ENCODE results near the gene KIAA1210. TPM values are rescaled to one million over a fixed set of nuclear protein-coding genes. Genes with fewer than 3 reads are reported as not detected.

Gene KIAA1210
- total RNA-seq, 1 donor from 2014 or later, result not detected

DNA sequence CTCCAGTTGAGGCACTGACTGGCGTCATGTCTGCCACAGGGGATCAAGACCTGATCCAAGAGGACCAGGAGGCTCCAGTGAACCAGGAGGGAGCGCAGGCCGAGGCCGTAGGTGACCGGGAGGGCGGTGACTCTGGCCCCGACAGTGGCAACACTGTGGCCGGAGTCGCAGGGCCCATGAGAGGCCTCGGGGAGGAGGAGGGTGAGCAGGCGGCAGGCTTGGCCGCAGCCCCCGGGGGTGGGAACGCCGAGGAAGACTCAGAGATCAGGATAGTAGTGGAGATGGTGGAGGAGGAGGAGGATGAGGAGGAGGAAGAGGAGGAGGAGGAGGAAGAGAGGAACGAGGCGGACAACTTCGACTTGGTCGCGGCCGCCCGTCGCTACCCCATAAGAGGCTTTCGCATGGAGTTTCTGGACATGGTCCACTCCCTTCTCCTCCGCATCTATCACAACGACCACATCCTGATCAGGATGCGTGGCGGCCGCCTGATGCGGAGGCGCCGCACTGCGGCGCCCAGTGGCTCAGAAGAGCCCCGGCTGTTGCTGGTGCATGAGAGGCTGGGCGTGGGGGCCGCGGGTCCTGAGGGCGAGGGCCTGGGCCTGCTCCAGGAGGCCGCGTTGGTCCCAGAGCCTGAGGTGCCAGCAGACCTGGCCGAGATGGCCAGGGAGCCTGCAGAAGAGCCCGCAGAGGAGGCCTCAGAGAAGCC, 54.3 kb downstream of the KIAA1210 start:
- peaks cover 4% of the 10 kb centered on the region for H3K27me3 Mint-ChIP-seq (ENCODE audit: low read depth)

DNA sequence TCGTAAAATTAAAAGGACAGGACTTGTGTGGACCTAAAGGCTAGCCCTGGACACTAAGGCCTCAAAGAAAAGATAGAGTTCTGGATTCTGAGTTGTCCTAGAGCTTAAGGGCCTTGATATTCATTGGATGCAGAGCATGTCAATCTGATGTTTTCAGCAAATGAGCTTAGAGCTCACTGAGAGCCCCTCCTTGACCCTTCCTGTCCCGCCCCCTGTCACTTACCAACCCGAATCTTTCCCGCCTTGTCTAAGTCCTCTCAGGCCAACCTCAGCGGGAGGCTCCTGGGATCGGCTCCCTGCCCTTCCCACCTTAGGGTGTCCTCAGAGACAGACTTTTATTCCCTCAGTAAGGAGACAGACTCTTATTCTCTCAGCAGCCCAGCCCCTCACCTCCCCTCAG, 54.9 kb downstream of the KIAA1210 start, which contains the start of gene CT47C1:
Gene CT47C1, plus strand, starts transcription at position 250 of the 400 bp plus-strand sequence. CDS start 233 bp downstream, outside the sequence.
- no peaks in the 10 kb centered on the region for H3K36me3 Mint-ChIP-seq (ENCODE audit: low read depth)
- no peaks in the 10 kb centered on the region for H3K4me1 Mint-ChIP-seq (ENCODE audit: low read depth)
- peaks cover 3% of the 10 kb centered on the region for H3K9me3 Mint-ChIP-seq (ENCODE audit: low read depth)
- no peak within 1 kb of the TSS for H3K4me3 Mint-ChIP-seq (ENCODE audit: unreplicated experiment)
- no peak within 1 kb of the TSS for H3K27ac Mint-ChIP-seq (ENCODE audit: unreplicated experiment)
- DNase-seq (ENCODE audit: low spot score), result no peak
- peaks cover 4% of the 10 kb centered on the region for H3K27me3 Mint-ChIP-seq (ENCODE audit: low read depth)
- TF ChIP-seq, protein P1, sequence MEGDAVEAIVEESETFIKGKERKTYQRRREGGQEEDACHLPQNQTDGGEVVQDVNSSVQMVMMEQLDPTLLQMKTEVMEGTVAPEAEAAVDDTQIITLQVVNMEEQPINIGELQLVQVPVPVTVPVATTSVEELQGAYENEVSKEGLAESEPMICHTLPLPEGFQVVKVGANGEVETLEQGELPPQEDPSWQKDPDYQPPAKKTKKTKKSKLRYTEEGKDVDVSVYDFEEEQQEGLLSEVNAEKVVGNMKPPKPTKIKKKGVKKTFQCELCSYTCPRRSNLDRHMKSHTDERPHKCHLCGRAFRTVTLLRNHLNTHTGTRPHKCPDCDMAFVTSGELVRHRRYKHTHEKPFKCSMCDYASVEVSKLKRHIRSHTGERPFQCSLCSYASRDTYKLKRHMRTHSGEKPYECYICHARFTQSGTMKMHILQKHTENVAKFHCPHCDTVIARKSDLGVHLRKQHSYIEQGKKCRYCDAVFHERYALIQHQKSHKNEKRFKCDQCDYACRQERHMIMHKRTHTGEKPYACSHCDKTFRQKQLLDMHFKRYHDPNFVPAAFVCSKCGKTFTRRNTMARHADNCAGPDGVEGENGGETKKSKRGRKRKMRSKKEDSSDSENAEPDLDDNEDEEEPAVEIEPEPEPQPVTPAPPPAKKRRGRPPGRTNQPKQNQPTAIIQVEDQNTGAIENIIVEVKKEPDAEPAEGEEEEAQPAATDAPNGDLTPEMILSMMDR (IDR thresholded peaks at IDR 0.05), result no peak

More for the DNA sequence above, 54.3 kb downstream of the KIAA1210 start:
- Mint-ChIP-seq H3K27ac (ENCODE audit: unreplicated experiment) (no peak overlapping the region), H3K4me1 (ENCODE audit: low read depth) (no peaks in the 10 kb centered on the region), H3K9me3 (ENCODE audit: low read depth) (peaks cover 3% of the 10 kb centered on the region), H3K36me3 (ENCODE audit: low read depth) (no peaks in the 10 kb centered on the region), H3K4me3 (ENCODE audit: unreplicated experiment) (no peak overlapping the region)
- TF ChIP-seq, protein P1 (IDR thresholded peaks at IDR 0.05), result no peak
- DNase-seq (ENCODE audit: low spot score), result no peak

DNA sequence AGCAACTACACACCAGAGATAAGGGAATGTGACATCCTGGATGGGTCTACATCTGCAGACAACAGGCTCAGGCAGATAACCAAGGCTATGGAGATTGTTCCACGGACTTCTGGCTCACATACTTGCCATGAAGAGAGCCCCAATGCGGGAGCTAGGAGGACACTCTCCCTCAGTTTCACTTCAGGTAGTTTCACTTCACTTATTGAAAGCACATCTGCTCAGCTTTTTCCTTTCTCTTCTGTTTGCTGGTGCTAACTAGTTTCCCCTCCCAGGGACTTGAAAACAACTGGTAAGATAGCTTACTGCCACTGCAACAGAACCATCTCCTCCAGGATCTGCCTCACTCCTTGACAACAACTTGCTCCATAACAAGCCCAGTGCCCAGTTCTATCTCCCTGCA, 56.2 kb downstream of the KIAA1210 start:
- no peaks in the 10 kb centered on the region for H3K4me1 Mint-ChIP-seq (ENCODE audit: low read depth)
- H3K9me3 Mint-ChIP-seq (ENCODE audit: low read depth), result peaks cover 3% of the 10 kb centered on the region
- H3K27me3 Mint-ChIP-seq (ENCODE audit: low read depth), result peaks cover 4% of the 10 kb centered on the region
- DNase-seq (ENCODE audit: low spot score), result no peak
- no peak overlapping the region for H3K4me3 Mint-ChIP-seq (ENCODE audit: unreplicated experiment)
- TF ChIP-seq, protein P1 (IDR thresholded peaks at IDR 0.05), result no peak
- no peak overlapping the region for H3K27ac Mint-ChIP-seq (ENCODE audit: unreplicated experiment)
- no peaks in the 10 kb centered on the region for H3K36me3 Mint-ChIP-seq (ENCODE audit: low read depth)

DNA sequence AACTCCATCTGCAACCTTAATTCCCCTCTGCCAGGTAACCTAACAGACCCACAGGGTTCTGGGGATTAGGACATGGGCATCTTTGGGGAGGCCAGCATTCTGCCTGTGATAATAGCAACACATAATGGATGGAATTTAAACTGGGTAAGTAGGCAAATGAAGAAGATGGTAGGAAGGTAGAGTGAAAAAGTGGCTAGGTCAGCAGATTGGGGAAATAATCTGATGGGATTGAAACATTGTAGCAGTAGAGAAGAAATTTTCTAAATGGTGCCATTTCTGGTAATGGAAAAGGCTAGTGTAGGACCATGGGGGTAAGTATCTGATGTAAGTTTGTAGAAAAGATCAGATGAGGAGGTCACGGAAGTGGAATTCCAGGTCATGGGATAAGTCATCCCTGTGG, 57.9 kb downstream of the KIAA1210 start:
- Mint-ChIP-seq H3K27me3 (ENCODE audit: low read depth) (peaks cover 3% of the 10 kb centered on the region), H3K4me1 (ENCODE audit: low read depth) (no peaks in the 10 kb centered on the region), H3K36me3 (ENCODE audit: low read depth) (no peaks in the 10 kb centered on the region), H3K4me3 (ENCODE audit: unreplicated experiment) (no peak overlapping the region), H3K9me3 (ENCODE audit: low read depth) (peaks cover 3% of the 10 kb centered on the region), H3K27ac (ENCODE audit: unreplicated experiment) (no peak overlapping the region)
- no peak for DNase-seq (ENCODE audit: low spot score)
- TF ChIP-seq, protein P1 (IDR thresholded peaks at IDR 0.05), result no peak

DNA sequence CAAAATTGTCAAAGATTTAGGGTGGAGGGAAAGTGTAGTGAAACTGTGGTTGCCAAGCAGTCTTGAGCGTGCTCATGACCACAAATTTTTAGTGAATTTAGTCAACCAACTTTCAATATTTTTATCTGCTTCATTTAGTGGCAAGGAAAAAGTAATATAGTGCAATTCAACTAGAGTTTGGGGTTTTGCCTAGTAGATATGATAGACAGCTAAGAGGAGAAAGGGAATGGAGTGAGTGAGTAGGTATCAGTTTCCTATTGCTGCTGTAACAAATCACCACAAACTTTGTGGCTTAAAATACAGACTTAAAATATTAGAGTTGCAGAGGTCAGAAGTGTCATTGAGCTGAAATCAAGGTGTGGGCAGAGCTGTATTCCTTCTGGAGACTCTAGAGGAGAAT, 58.5 kb downstream of the KIAA1210 start:
- Mint-ChIP-seq H3K4me3 (ENCODE audit: unreplicated experiment) (no peak overlapping the region), H3K27ac (ENCODE audit: unreplicated experiment) (no peak overlapping the region), H3K9me3 (ENCODE audit: low read depth) (peaks cover 3% of the 10 kb centered on the region), H3K36me3 (ENCODE audit: low read depth) (no peaks in the 10 kb centered on the region), H3K4me1 (ENCODE audit: low read depth) (no peaks in the 10 kb centered on the region), H3K27me3 (ENCODE audit: low read depth) (peaks cover under 1% of the 10 kb centered on the region)
- TF ChIP-seq, protein P1 (IDR thresholded peaks at IDR 0.05), result no peak
- DNase-seq (ENCODE audit: low spot score), result no peak

All from chondrocyte (in vitro differentiated cells).